Stimulated activated CD4-positive, alpha-beta T cell treated with anti-CD3 and anti-CD28 coated beads, Interleukin-15, amount 100 ng/mL, for 1 hour (primary cell): ENCODE results near the gene OR56B4.
"Not testable (repeated sequence)": the region's sequence is repeated elsewhere in the genome, so short reads cannot be mapped to it uniquely, and the experiment has no call there.

Experiments used
- DNase-seq, 2 donors: peaks; one replicate each; pipeline ENCODE4 v3.0.0-alpha.2; 2020; ENCODE audit warnings: low read depth in 1 of 2, low spot score in 1 of 2

The OR56B4 gene

DNA sequence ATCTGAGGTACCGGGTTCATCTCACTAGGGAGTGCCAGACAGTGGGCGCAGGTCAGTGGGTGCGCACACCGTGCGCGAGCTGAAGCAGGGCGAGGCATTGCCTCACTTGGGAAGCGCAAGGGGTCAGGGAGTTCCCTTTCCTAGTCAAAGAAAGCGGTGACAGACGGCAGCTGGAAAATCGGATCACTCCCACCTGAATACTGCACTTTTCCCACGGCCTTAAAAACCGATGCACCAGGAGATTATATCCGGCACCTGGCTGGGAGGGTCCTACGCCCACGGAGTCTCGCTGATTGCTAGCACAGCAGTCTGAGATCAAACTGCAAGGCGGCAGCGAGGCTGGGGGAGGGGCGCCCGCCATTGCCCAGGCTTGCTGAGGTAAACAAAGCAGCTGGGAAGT is 36.3 kb downstream of the OR56B4 start:
- DNase-seq = not testable (repeated sequence)

DNA sequence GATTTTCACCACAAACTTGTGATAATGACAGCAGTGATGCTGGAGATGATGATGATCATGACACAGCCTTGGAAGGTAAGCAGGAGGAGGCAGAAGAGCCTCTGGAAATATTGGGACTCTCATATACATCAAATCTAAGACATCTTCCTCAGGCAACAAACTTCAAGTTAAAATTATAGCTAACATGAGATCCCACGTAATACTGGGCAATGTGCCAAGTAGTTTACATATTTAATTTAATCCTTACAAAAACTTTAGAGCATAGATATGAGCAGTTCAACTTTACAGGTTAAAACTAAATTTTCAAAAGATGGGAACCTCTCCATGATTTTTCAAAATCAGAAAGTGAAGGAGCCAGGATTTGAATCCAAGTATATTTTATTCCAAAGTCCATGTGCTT is 43.6 kb downstream of the OR56B4 start:
- DNase-seq = no peak

DNA sequence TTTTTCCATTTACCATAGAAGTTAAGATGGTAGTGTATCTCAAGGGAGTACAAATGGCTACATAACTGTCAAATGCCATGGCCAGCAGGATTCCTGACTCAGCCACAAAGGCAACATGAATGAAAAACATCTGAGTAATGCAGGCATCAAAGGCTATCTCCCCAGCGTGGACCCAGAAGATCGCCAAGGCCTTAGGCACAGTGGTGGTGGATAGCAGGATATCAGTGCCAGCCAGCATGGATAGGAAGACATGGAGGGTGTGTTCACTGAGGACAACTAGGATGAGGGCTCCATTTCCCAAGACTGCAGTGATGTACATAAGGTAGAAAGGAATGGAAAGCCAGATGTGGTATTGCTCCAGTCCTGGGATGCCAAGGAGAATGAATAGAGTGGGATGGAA is 44.6 kb downstream of the OR56B4 start:
- DNase-seq = no peak

DNA sequence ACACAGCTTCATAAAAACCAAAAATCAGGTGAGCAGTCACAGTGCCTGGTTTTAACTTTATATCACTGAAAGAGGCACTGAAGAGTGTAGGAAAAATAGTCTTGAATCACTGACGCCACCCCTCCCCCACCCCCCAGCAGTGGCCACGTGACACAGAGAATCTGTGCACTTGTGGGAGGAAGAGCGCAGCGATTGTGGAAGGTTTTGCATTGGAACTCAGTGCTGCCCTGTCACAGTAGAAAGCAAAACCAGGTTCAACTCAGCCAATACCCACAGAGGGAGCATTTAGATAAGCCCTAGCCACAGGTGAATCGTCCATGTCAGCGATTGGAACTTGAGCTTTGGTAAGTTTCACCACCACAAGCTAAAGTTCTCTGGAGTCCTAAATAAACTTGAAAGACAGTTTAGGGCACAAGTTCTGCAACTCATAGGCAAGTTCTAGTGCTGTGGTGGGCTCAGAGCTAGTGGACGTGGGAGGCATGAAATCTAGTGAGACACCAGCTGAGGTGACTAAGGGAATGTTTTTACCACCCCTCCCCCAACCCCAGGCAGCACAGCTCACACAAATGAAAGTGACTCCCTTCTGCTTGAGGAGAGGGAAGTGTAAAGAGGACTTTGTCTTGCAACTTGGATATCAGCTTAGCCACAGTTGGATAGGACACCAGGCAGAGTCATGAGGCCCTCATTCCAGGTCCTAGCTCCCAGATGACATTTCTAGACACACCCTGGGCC is 49.3 kb downstream of the OR56B4 start:
- DNase-seq = no peak
